ENCODE measurements around the gene NPAS3.

GRCh38 chr14:33317675-33318074 lies 379.0 kb downstream of the NPAS3 start:
- TF ChIP-seq CTCF (IDR thresholded peaks at IDR 0.05) (no peak), POLR2A (IDR thresholded peaks at IDR 0.05) (no peak)
